HL-60/S4 (cell line): ENCODE data around the gene GRM1.
"Not testable (repeated sequence)": the region's sequence is repeated elsewhere in the genome, so short reads cannot be mapped to it uniquely, and the experiment has no call there.

Source experiments
- in situ Hi-C: fragments of 300-500 bp; cut with MboI; formaldehyde crosslinking; loops from 2 replicates; pipeline ENCODE4 v1.14.3; 2022; ENCODE audit warnings: low sequenced_read_pairs

Gene GRM1

GRCh38 chr6:146267447-146267846 lies 238.6 kb downstream of the GRM1 start:
- in situ Hi-C loops = no loop called here

- in situ Hi-C loops = no loop called here
These were observed 239.1 kb downstream of the GRM1 start for GRCh38 chr6:146267946-146268345.

- in situ Hi-C loops = no loop called here
These were observed 240.6 kb downstream of the GRM1 start for GRCh38 chr6:146269482-146269881.

- in situ Hi-C loops = not testable (repeated sequence)
These were observed 242.3 kb downstream of the GRM1 start for GRCh38 chr6:146271163-146271562.

GRCh38 chr6:146273490-146273889 lies 244.6 kb downstream of the GRM1 start:
- in situ Hi-C loops = no loop called here

GRCh38 chr6:146277142-146277541 lies 248.3 kb downstream of the GRM1 start:
- in situ Hi-C loops = no loop called here

- in situ Hi-C loops = no loop called here
These were observed 252.9 kb downstream of the GRM1 start for GRCh38 chr6:146281651-146282362.

GRCh38 chr6:146282837-146283236 lies 254.0 kb downstream of the GRM1 start:
- in situ Hi-C loops = no loop called here

GRCh38 chr6:146284311-146284710 lies 255.4 kb downstream of the GRM1 start:
- in situ Hi-C loops = no loop called here

GRCh38 chr6:146286961-146287360 lies 258.1 kb downstream of the GRM1 start:
- in situ Hi-C loops = no loop called here

GRCh38 chr6:146287691-146288369 lies 259.0 kb downstream of the GRM1 start:
- in situ Hi-C loops = no loop called here

GRCh38 chr6:146289816-146290588 lies 261.1 kb downstream of the GRM1 start:
- in situ Hi-C loops = no loop called here

GRCh38 chr6:146290589-146290901 lies 261.7 kb downstream of the GRM1 start:
- in situ Hi-C loops = no loop called here

GRCh38 chr6:146292506-146292905 lies 263.6 kb downstream of the GRM1 start:
- in situ Hi-C loops = no loop called here

- in situ Hi-C loops = no loop called here
These were observed 266.8 kb downstream of the GRM1 start for GRCh38 chr6:146295695-146296094.

GRCh38 chr6:146297815-146298214 lies 269.0 kb downstream of the GRM1 start:
- in situ Hi-C loops = no loop called here

- in situ Hi-C loops = no loop called here
These were observed 271.7 kb downstream of the GRM1 start for GRCh38 chr6:146300521-146300920.

GRCh38 chr6:146301764-146302163 lies 272.9 kb downstream of the GRM1 start:
- in situ Hi-C loops = no loop called here

- in situ Hi-C loops = no loop called here
These were observed 274.1 kb downstream of the GRM1 start for GRCh38 chr6:146302994-146303393.

GRCh38 chr6:146304181-146304580 lies 275.3 kb downstream of the GRM1 start:
- in situ Hi-C loops = no loop called here

- in situ Hi-C loops = no loop called here
These were observed 276.2 kb downstream of the GRM1 start for GRCh38 chr6:146305092-146305491.

GRCh38 chr6:146305951-146306350 lies 277.1 kb downstream of the GRM1 start:
- in situ Hi-C loops = no loop called here
